H1 (cell line): ENCODE data around the gene POMP. TPM values are rescaled to one million over a fixed set of nuclear protein-coding genes. Genes with fewer than 3 reads are reported as not detected.

Experiments
- CTCF ChIA-PET: fragments of 300-600 bp; sonication (Branson Sonifier 250); formaldehyde crosslinking; loops from one replicate; lab custom pipeline; 2021; ENCODE audit not compliant: partially characterized antibody; lab: Charles Lee
- POLR2A ChIA-PET: fragments of 300-600 bp; sonication (Branson Sonifier 250); formaldehyde crosslinking; loops from one replicate; lab custom pipeline; 2021; ENCODE audit warnings: inconsistent platforms; ENCODE audit not compliant: partially characterized antibody; lab: Charles Lee
- DNase-seq, 2 experiments: peaks; one replicate each; pipeline versions ENCODE4 v3.0.0 to v3.0.0-alpha.2; 2010 to 2022; ENCODE audit warnings: low spot score in 2 of 2, low read depth in 1 of 2, mixed read lengths in 1 of 2
- FAIRE-seq: peaks from 2 replicates; lab custom pipeline; 2011; peaks lifted over from hg19 to GRCh38; lab: Jason Lieb, UNC
- H2AFZ ChIP-seq: 2 replicates; pipeline ENCODE4 v1.8.1; 2012; ENCODE audit warnings: low read length, inconsistent platforms
- H2AK5ac ChIP-seq: 2 replicates; pipeline ENCODE4 v1.6.1; 2013; ENCODE audit warnings: low read depth, low read length
- H2BK120ac ChIP-seq: replicated peaks from 2 replicates; pipeline ENCODE3; 2013; ENCODE audit warnings: low read depth, low read length, inconsistent platforms
- H2BK12ac ChIP-seq: 2 replicates; pipeline ENCODE4 v1.6.1; 2013; ENCODE audit warnings: low read depth, low read length
- H2BK15ac ChIP-seq: 2 replicates; pipeline ENCODE4 v1.6.1; 2013; ENCODE audit warnings: low read length
- H2BK20ac ChIP-seq: 2 replicates; pipeline ENCODE4 v1.6.1; 2013; ENCODE audit warnings: low read length
- H2BK5ac ChIP-seq: 2 replicates; pipeline ENCODE4 v1.6.1; 2013; ENCODE audit warnings: low read depth, low read length
- H3K14ac ChIP-seq: 2 replicates; pipeline ENCODE4 v1.6.1; 2013; ENCODE audit warnings: inconsistent platforms; ENCODE audit not compliant: insufficient read length
- H3K18ac ChIP-seq: 2 replicates; pipeline ENCODE4 v1.6.1; 2013; ENCODE audit warnings: low read length; ENCODE audit errors: extremely low read depth
- H3K23ac ChIP-seq: 2 replicates; pipeline ENCODE4 v1.6.1; 2013; ENCODE audit warnings: inconsistent platforms; ENCODE audit not compliant: insufficient read length
- H3K23me2 ChIP-seq: 2 replicates; pipeline ENCODE4 v1.6.1; 2013; ENCODE audit warnings: low read depth, low read length
- H3K27ac ChIP-seq: 2 replicates; pipeline ENCODE4 v1.6.1; 2011; ENCODE audit warnings: low read depth, low read length, inconsistent platforms
- H3K27me3 ChIP-seq, 4 experiments: replicated peaks in 1 of 4; 1 replicate in 1 of 4; 2 replicates in 3 of 4; pipeline versions ENCODE4 v1.6.1 to v1.8.1; 2011 to 2013; ENCODE audit warnings: low read length in 3 of 4, mild to moderate bottlenecking in 3 of 4, inconsistent platforms in 2 of 4, mixed read lengths in 2 of 4, moderate library complexity in 1 of 4; ENCODE audit not compliant: control insufficient read depth in 3 of 4, insufficient read depth in 3 of 4; ENCODE audit errors: extremely low read depth in 1 of 4
- H3K36me3 ChIP-seq, 4 experiments: 2 replicates each; pipeline versions ENCODE4 v1.6.1 to v1.8.1; 2011 to 2013; ENCODE audit warnings: mild to moderate bottlenecking in 4 of 4, low read length in 3 of 4, moderate library complexity in 2 of 4, control low read depth in 1 of 4, inconsistent platforms in 1 of 4; ENCODE audit not compliant: insufficient read depth in 4 of 4, control insufficient read depth in 2 of 4
- H3K4ac ChIP-seq: replicated peaks from 2 replicates; pipeline ENCODE3; 2013; ENCODE audit warnings: low read length, low read depth, mixed read lengths, inconsistent platforms; ENCODE audit not compliant: insufficient read length
- H3K4me1 ChIP-seq, 4 experiments: replicated peaks in 1 of 4; 1 replicate in 1 of 4; 2 replicates in 3 of 4; pipeline versions ENCODE4 v1.6.1 to v1.8.1; 2011 to 2013; ENCODE audit warnings: low read length in 3 of 4, inconsistent platforms in 2 of 4, mixed read lengths in 1 of 4; ENCODE audit not compliant: insufficient read depth in 4 of 4, control insufficient read depth in 3 of 4
- H3K4me2 ChIP-seq, 2 experiments: 2 replicates each; pipeline versions ENCODE4 v1.6.1 to v1.8.1; 2011 to 2013; ENCODE audit warnings: low read depth in 2 of 2, low read length in 2 of 2, control low read depth in 1 of 2, inconsistent platforms in 1 of 2, mild to moderate bottlenecking in 1 of 2; ENCODE audit not compliant: insufficient read depth in 1 of 2
- H3K4me3 ChIP-seq, 4 experiments: fragments of 200-600, 300-600 bp in 1 of 4; sonication (generic), shearing (Covaris generic), sonication (Bioruptor Twin) in 1 of 4; 2 replicates each; pipeline versions ENCODE4 v1.5.1 to v1.8.1; 2011 to 2016; ENCODE audit warnings: low read length in 4 of 4, low read depth in 3 of 4, control low read depth in 2 of 4, inconsistent platforms in 2 of 4, mild to moderate bottlenecking in 2 of 4, mixed read lengths in 1 of 4, moderate library complexity in 1 of 4; ENCODE audit not compliant: insufficient read depth in 2 of 4; ENCODE audit errors: extremely low read depth in 1 of 4
- H3K56ac ChIP-seq: replicated peaks from 2 replicates; pipeline ENCODE3; 2013; ENCODE audit warnings: low read depth, mild to moderate bottlenecking, mixed read lengths, low read length, inconsistent platforms; ENCODE audit not compliant: insufficient read length
- H3K79me1 ChIP-seq: 2 replicates; pipeline ENCODE4 v1.6.1; 2013; ENCODE audit warnings: low read depth, low read length, control low read depth
- H3K79me2 ChIP-seq, 2 experiments: 2 replicates each; pipeline versions ENCODE4 v1.6.1 to v1.8.1; 2012 to 2013; ENCODE audit warnings: low read length in 2 of 2, mild to moderate bottlenecking in 2 of 2, inconsistent platforms in 1 of 2; ENCODE audit not compliant: insufficient read depth in 2 of 2, control insufficient read depth in 1 of 2
- H3K9ac ChIP-seq, 4 experiments: replicated peaks in 1 of 4; 1 replicate in 1 of 4; 2 replicates in 3 of 4; pipeline versions ENCODE4 v1.6.1 to v1.8.1; 2011 to 2013; ENCODE audit warnings: low read depth in 3 of 4, low read length in 3 of 4, control low read depth in 2 of 4, mild to moderate bottlenecking in 2 of 4, moderate library complexity in 2 of 4, inconsistent platforms in 1 of 4; ENCODE audit errors: extremely low read depth in 1 of 4
- H3K9me3 ChIP-seq, 2 experiments: 2 replicates each; pipeline versions ENCODE4 v1.6.1 to v1.8.1; 2012 to 2013; ENCODE audit warnings: mild to moderate bottlenecking in 2 of 2, moderate library complexity in 2 of 2, control low read depth in 1 of 2, inconsistent platforms in 1 of 2, low read depth in 1 of 2, low read length in 1 of 2, mixed read lengths in 1 of 2; ENCODE audit not compliant: insufficient read depth in 2 of 2
- H4K20me1 ChIP-seq, 2 experiments: replicated peaks in 1 of 2; 2 replicates each; pipeline versions ENCODE3 to v1.8.1; 2011 to 2013; ENCODE audit warnings: inconsistent platforms in 2 of 2, low read length in 2 of 2, mild to moderate bottlenecking in 1 of 2; ENCODE audit not compliant: insufficient read depth in 2 of 2, control insufficient read depth in 1 of 2
- H4K5ac ChIP-seq: 2 replicates; pipeline ENCODE4 v1.6.1; 2013; ENCODE audit warnings: low read length, low read depth, mixed read lengths, inconsistent platforms; ENCODE audit not compliant: insufficient read length
- H4K8ac ChIP-seq: 2 replicates; pipeline ENCODE4 v1.8.0; 2013; ENCODE audit warnings: mild to moderate bottlenecking, moderate library complexity, low read length, inconsistent platforms; ENCODE audit not compliant: insufficient read depth; ENCODE audit errors: extremely low read depth
- H4K91ac ChIP-seq: replicated peaks from 2 replicates; pipeline ENCODE3; 2013; ENCODE audit warnings: low read length, mixed read lengths, inconsistent platforms; ENCODE audit not compliant: insufficient read length
- BCL11A ChIP-seq, 2 experiments: IDR thresholded peaks; one replicate each; pipeline ENCODE4 v1.6.1; 2011; ENCODE audit warnings: low read depth in 2 of 2, low read length in 2 of 2, mild to moderate bottlenecking in 2 of 2
- CBX8 ChIP-seq: fragments of 300-800, 300-1000 bp; sonication (generic); IDR thresholded peaks from 2 replicates; pipeline ENCODE4 v1.7.1; 2016; ENCODE audit warnings: low read depth, low read length, borderline replicate concordance
- HDAC2 ChIP-seq, 2 experiments: fragments of 300-600 bp in 1 of 2; sonication (generic) in 1 of 2; IDR thresholded peaks; 2 replicates each; pipeline ENCODE4 v1.6.1; 2011 to 2012; ENCODE audit warnings: low read depth in 2 of 2, low read length in 2 of 2, mild to moderate bottlenecking in 2 of 2, moderate library complexity in 2 of 2, borderline replicate concordance in 1 of 2, inconsistent platforms in 1 of 2
- JUN ChIP-seq: IDR thresholded peaks from 2 replicates; pipeline ENCODE4 v1.6.1; 2011; ENCODE audit warnings: low read depth, mild to moderate bottlenecking, improper control_type of control experiment, low read length
- PHF8 ChIP-seq: fragments of 200-600 bp; sonication (generic); conservative IDR thresholded peaks from 2 replicates; pipeline ENCODE4 v1.7.1; 2012; ENCODE audit warnings: low read depth, mild to moderate bottlenecking, inconsistent platforms, low read length, moderate library complexity
- TAF7 ChIP-seq: optimal IDR thresholded peaks from 2 replicates; pipeline ENCODE3; 2011; ENCODE audit warnings: low read depth, mild to moderate bottlenecking, inconsistent platforms, low read length, moderate library complexity, borderline replicate concordance
- WGBS, 2 experiments: shearing (Covaris generic) in 1 of 2; methylation state at CpG; one replicate each; pipeline versions ENCODE4 v1.1.6 to v1.1.7; 2013 to 2015; ENCODE audit warnings: low lambda C conversion rate in 2 of 2, mixed read lengths in 2 of 2, inconsistent platforms in 1 of 2, low coverage in 1 of 2, missing lambda C conversion rate in 1 of 2; ENCODE audit not compliant: insufficient replicate concordance in 2 of 2, insufficient coverage in 1 of 2, insufficient read length in 1 of 2; ENCODE audit errors: extremely low coverage in 1 of 2, missing lambda C conversion rate in 1 of 2; 5-methylcytosine and 5-hydroxymethylcytosine counted together
- polyA plus RNA-seq, 7 experiments: library from polyadenylated mRNA; depleted of rRNA in 3 of 7; stranded (reverse) in 5 of 7; unstranded in 2 of 7; fragments of >200 nt in 5 of 7; fragments of 200-250 nt in 2 of 7; gene quantifications; 1 replicate in 5 of 7; 2 replicates in 1 of 7; 4 replicates in 1 of 7; pipeline versions ENCODE4 v1.2.1 to v1.2.3, GENCODE V29; 2011 to 2013; ENCODE audit warnings: missing spikeins in 2 of 7, mixed read lengths in 2 of 7
- total RNA-seq: library from RNA; stranded (reverse); fragmentation: NEBNext Ultra II Directional; extraction: Animal tissue kit (Norgen Biotek cat#: 25700); gene quantifications from 2 replicates; pipeline ENCODE4 v1.2.1, GENCODE V29; 2021

Gene POMP
- total and polyA plus RNA-seq, 2 of the 8 experiments (the other 6 are each of a cell fraction or from before 2014, with no cell fraction given): 38.4 to 115 TPM

DNA sequence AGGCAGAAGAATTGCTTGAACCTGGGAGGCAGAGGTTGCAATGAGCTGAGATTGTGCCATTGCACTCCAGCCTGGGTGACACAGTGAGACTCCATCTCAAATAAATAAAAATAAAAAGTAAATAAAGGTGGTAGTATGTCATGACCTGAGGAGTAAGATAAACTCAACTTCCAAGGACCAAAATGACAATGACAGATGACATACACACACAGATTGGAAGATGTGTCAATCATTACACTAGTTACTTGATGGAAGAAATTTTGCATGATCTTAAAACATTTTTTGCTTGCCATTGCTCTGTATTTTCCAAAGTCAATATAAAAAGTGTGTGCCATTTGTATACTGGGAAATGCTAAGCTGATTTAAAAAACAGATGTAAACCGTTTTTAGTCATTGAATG lies 55.7 kb downstream of the POMP start:
- no peak overlapping the region for H4K91ac ChIP-seq
- H4K20me1 ChIP-seq: no peaks in the 10 kb centered on the region
- no peak overlapping the region for H2BK20ac ChIP-seq
- H3K4ac ChIP-seq: no peak overlapping the region
- H3K18ac ChIP-seq: no peak overlapping the region
- TF ChIP-seq HDAC2 (IDR thresholded peaks at IDR 0.05; ENCODE audit: borderline replicate concordance in 1 of 2, low read depth in 2 of 2, low read length in 2 of 2) (no peak), PHF8 (no peak), CBX8 (no peak), BCL11A (IDR thresholded peaks at IDR 0.05; ENCODE audit: low read depth in 2 of 2, low read length in 2 of 2) (no peak), TAF7 (no peak), JUN (no peak)
- no peak overlapping the region for H2BK120ac ChIP-seq
- H2BK12ac ChIP-seq: no peak overlapping the region
- H3K27me3 ChIP-seq: peaks cover 0 to 13% (median 9%) of the 10 kb centered on the region in 4 experiments; a peak in 6 of 7 replicates
- ChIA-PET POLR2A (no interaction called here), CTCF (no interaction called here)
- DNase-seq: no peak
- no peaks in the 10 kb centered on the region for H3K79me1 ChIP-seq
- H3K23me2 ChIP-seq: peaks cover 10% of the 10 kb centered on the region
- no peak overlapping the region for H3K56ac ChIP-seq
- 79% methylated on average over 1 of the region's 1 CpG; no CpG with 5 or more reads in 1 of the 2 experiments for WGBS, 2 experiments
- no peak overlapping the region for H3K9ac ChIP-seq
- H3K79me2 ChIP-seq: no peaks in the 10 kb centered on the region
- no peak overlapping the region for H3K14ac ChIP-seq
- H3K36me3 ChIP-seq: no peaks in the 10 kb centered on the region
- H3K9me3 ChIP-seq: no peaks in the 10 kb centered on the region
- H3K4me2 ChIP-seq: no peak overlapping the region
- no peak overlapping the region for H2BK15ac ChIP-seq
- H2BK5ac ChIP-seq: no peak overlapping the region
- no peak overlapping the region for H3K23ac ChIP-seq
- no peak overlapping the region for H4K5ac ChIP-seq
- no peaks in the 10 kb centered on the region; a peak in 1 of 7 replicates for H3K4me1 ChIP-seq
- no peak overlapping the region for H2AFZ ChIP-seq
- no peak overlapping the region for H4K8ac ChIP-seq
- no peak overlapping the region for H3K27ac ChIP-seq
- H2AK5ac ChIP-seq: no peak overlapping the region
- no peak for FAIRE-seq
- no peak overlapping the region for H3K4me3 ChIP-seq
